Breast epithelium (tissue), 4 donors: Measurements from ENCODE around the gene ST14. TPM values are rescaled to one million over a fixed set of nuclear protein-coding genes. Genes with fewer than 3 reads are reported as not detected.
A peak's percentile ranks its signal among the peaks of the same experiment; 100 is the strongest.
"Not testable (repeated sequence)": the region's sequence is repeated elsewhere in the genome, so short reads cannot be mapped to it uniquely, and the experiment has no call there.

Experiments
- DNase-seq, 2 donors: peaks; one replicate each; pipeline ENCODE4 v3.0.0-alpha.2; 2019; ENCODE audit warnings: low spot score in 2 of 2
- H3K27ac ChIP-seq, 2 donors: fragments of 200-600 bp; sonication (generic) in 1 of 2; one replicate each; pipeline ENCODE4 v1.5.1; 2016 to 2019; ENCODE audit warnings: mild to moderate bottlenecking in 1 of 2
- H3K27me3 ChIP-seq, 2 donors: fragments of 200-600 bp; sonication (generic) in 1 of 2; one replicate each; pipeline versions ENCODE4 v1.5.1 to v1.6.0; 2017 to 2019; ENCODE audit warnings: control low read depth in 1 of 2, mild to moderate bottlenecking in 1 of 2
- H3K36me3 ChIP-seq: fragments of 200-600 bp; one replicate; pipeline ENCODE4 v1.5.1; 2019
- H3K4me1 ChIP-seq, 2 donors: fragments of 200-600 bp; sonication (generic); one replicate each; pipeline ENCODE4 v1.5.1; 2016 to 2019; ENCODE audit warnings: control low read depth in 1 of 2
- H3K4me3 ChIP-seq, 3 donors: fragments of 200-600 bp; sonication (generic); 1 replicate in 2 of 3; 2 replicates in 1 of 3; pipeline ENCODE4 v1.5.1; 2016 to 2019; ENCODE audit warnings: mild to moderate bottlenecking in 3 of 3, moderate library complexity in 2 of 3
- H3K9me3 ChIP-seq, 2 donors: fragments of 200-600 bp; sonication (generic) in 1 of 2; one replicate each; pipeline ENCODE4 v1.5.1; 2016 to 2019; ENCODE audit warnings: control low read depth in 1 of 2
- POLR2A ChIP-seq: fragments of 450-650 bp; IDR thresholded peaks from one replicate; pipeline ENCODE4 v1.6.1; 2016; ENCODE audit warnings: antibody characterized with exemption, mild to moderate bottlenecking, moderate library complexity
- POLR2AphosphoS5 ChIP-seq, 3 donors: sonication (generic); formaldehyde crosslinking; IDR thresholded peaks; one replicate each; pipeline ENCODE4 v1.6.1; 2017; ENCODE audit warnings: antibody characterized with exemption in 3 of 3
- intact Hi-C: fragments of 100-400 bp; cut with DNase I; formaldehyde crosslinking; loops from one replicate; pipeline ENCODE4 v1.15.1; 2023; ENCODE audit warnings: low total_unique reads
- total RNA-seq, 3 donors: library from RNA; depleted of rRNA; stranded (reverse); fragments of >200 nt; gene quantifications; one replicate each; pipeline ENCODE4 v1.1.0, GENCODE V29; 2016
- TF ChIP-seq, protein P1 (sequence below), 3 donors: fragments of 450-650 bp; IDR thresholded peaks; one replicate each; pipeline ENCODE4 v1.5.1; 2016 to 2017; ENCODE audit warnings: antibody characterized with exemption in 3 of 3, mild to moderate bottlenecking in 3 of 3, moderate library complexity in 3 of 3

Gene ST14
- total RNA-seq, 3 donors from 2014 or later, result 9.9 to 89.0 (median 48.5) TPM

DNA sequence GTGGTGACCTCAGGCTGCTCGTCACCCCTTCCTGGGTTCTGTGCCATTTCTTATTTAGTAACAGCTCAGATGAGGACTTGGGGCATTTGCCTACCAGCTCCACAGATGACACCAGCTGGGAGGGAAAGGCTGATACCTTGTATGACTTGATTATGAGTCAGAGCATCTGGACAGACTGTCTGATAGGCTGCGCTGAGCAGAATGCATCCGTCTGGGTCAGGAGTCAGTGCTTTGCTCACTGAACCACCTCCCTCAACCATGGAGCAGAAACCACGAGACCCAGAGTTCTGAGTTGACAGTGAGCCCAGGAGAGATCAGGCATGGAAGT, 6.8 kb downstream of the ST14 start:
- Histone ChIP-seq H3K9me3 (no peaks in the 10 kb centered on the region), H3K36me3 (no peaks in the 10 kb centered on the region), H3K4me3 (no peak overlapping the region), H3K4me1 (no peaks in the 10 kb centered on the region), H3K27ac (peak overlapping the region in 1 of 2 donors; percentile 50), H3K27me3 (no peaks in the 10 kb centered on the region)
- no peak for TF ChIP-seq POLR2A
- TF ChIP-seq, protein P1, sequence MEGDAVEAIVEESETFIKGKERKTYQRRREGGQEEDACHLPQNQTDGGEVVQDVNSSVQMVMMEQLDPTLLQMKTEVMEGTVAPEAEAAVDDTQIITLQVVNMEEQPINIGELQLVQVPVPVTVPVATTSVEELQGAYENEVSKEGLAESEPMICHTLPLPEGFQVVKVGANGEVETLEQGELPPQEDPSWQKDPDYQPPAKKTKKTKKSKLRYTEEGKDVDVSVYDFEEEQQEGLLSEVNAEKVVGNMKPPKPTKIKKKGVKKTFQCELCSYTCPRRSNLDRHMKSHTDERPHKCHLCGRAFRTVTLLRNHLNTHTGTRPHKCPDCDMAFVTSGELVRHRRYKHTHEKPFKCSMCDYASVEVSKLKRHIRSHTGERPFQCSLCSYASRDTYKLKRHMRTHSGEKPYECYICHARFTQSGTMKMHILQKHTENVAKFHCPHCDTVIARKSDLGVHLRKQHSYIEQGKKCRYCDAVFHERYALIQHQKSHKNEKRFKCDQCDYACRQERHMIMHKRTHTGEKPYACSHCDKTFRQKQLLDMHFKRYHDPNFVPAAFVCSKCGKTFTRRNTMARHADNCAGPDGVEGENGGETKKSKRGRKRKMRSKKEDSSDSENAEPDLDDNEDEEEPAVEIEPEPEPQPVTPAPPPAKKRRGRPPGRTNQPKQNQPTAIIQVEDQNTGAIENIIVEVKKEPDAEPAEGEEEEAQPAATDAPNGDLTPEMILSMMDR (IDR thresholded peaks at IDR 0.05), result no peak
- no peak for TF ChIP-seq POLR2AphosphoS5 (IDR thresholded peaks at IDR 0.05)
- intact Hi-C loops, result no loop called here
- DNase-seq, result no peak

DNA sequence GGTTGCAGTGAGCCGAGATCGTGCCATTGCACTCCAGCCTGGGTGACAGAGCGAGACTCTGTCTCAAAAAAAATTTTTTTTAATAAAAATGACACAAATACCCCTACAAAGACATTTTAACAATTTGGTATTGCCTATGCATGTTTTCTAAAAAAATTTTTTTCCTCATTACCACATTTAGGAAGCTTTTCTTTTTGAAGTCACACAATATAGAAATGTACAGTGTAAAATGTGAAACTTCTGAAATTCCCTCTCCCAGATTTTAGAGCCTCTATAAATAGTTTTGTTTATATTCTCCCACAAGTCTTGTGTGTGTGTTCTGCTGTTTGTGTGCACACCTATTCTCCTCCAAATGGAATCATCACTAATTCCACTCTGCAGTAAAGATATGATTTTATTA, 7.6 kb downstream of the ST14 start:
- H3K9me3 ChIP-seq, result no peaks in the 10 kb centered on the region
- H3K4me1 ChIP-seq, result no peaks in the 10 kb centered on the region
- H3K36me3 ChIP-seq, result no peaks in the 10 kb centered on the region
- DNase-seq, result no peak
- no peak overlapping the region for H3K27ac ChIP-seq
- H3K4me3 ChIP-seq, result no peak overlapping the region
- H3K27me3 ChIP-seq, result no peaks in the 10 kb centered on the region
- TF ChIP-seq POLR2A (no peak), POLR2AphosphoS5 (IDR thresholded peaks at IDR 0.05) (no peak)
- TF ChIP-seq, protein P1 (IDR thresholded peaks at IDR 0.05), result no peak
- intact Hi-C loops, result no loop called here

DNA sequence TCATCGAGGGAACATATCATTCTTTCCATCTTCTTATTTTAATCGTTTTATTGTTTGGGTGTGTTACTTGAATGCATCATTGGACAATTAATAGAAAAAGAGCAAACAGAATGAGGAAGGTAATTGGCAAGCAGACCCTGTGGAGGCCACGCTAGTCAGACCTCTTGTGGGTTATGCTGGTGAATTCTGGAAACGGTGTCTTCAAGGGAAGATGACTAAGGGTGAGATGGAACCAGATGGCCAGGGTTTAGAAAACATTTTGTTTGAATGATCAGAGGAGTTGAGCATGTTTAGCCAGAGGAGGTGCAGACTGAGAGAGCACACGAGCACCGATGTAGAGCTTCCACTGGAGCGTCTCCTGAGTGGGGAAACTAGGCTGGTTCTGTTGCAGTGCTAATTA, 8.5 kb downstream of the ST14 start:
- Histone ChIP-seq H3K27me3 (no peaks in the 10 kb centered on the region), H3K27ac (no peak overlapping the region), H3K4me3 (no peak overlapping the region), H3K9me3 (no peaks in the 10 kb centered on the region), H3K4me1 (no peaks in the 10 kb centered on the region), H3K36me3 (no peaks in the 10 kb centered on the region)
- no peak for DNase-seq
- TF ChIP-seq, protein P1 (IDR thresholded peaks at IDR 0.05), result no peak
- TF ChIP-seq POLR2A, result no peak
- no peak for TF ChIP-seq POLR2AphosphoS5 (IDR thresholded peaks at IDR 0.05)
- intact Hi-C loops, result no loop called here

DNA sequence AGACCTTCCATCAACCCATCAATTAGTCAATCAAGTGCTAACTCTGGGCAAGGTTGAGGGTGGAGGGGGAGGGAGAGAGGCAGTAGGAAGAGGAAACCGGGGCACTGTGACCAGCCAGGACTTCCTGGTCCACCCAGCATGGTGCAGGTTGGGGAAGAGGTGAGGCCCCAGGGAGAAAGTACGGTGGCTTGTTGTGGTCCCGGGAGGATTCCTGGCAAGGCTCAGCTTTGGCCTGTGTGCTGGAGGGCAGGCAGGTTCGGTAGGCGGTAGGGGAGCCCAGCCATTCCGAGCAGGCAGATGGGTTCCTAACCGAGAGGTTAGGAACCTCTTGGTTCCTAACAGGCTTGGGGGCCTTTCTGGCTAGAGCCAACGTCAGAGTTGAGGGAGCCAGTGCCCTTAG, 10.8 kb downstream of the ST14 start:
- Histone ChIP-seq H3K27me3 (no peaks in the 10 kb centered on the region), H3K36me3 (no peaks in the 10 kb centered on the region), H3K27ac (peak overlapping the region; percentile 1 to 40), H3K9me3 (peaks cover 0 to 9% of the 10 kb centered on the region in 2 donors), H3K4me3 (no peak overlapping the region), H3K4me1 (no peaks in the 10 kb centered on the region)
- no peak for TF ChIP-seq POLR2A
- no peak for TF ChIP-seq POLR2AphosphoS5 (IDR thresholded peaks at IDR 0.05)
- TF ChIP-seq, protein P1 (IDR thresholded peaks at IDR 0.05), result no peak
- DNase-seq, result no peak
- intact Hi-C loops, result no loop called here

DNA sequence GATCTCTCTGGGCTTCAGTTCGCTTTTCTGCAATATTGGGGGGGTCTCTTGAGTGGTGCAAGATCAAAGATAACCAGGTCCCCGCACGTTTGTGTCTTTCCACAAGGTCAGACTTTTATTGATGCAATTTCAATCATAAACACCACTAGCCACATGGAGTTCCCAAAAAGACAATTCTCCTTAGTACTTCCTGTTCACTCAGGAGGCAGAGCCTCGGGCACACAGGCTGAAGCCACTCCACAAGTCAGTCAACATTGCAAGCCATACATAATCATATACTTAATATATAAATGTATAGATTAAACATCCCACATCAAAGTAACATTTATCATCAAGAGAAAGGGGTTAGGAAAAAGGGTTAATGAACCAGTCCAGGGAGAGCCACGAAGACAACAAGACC, 12.0 kb downstream of the ST14 start:
- TF ChIP-seq, protein P1 (IDR thresholded peaks at IDR 0.05), result no peak
- no peak for TF ChIP-seq POLR2A
- no peak for TF ChIP-seq POLR2AphosphoS5 (IDR thresholded peaks at IDR 0.05)
- no peak for DNase-seq
- Histone ChIP-seq H3K4me3 (no peak overlapping the region), H3K9me3 (peaks cover 0 to 9% of the 10 kb centered on the region in 2 donors), H3K36me3 (no peaks in the 10 kb centered on the region), H3K27ac (no peak overlapping the region), H3K27me3 (no peaks in the 10 kb centered on the region), H3K4me1 (no peaks in the 10 kb centered on the region)
- intact Hi-C loops, result no loop called here

DNA sequence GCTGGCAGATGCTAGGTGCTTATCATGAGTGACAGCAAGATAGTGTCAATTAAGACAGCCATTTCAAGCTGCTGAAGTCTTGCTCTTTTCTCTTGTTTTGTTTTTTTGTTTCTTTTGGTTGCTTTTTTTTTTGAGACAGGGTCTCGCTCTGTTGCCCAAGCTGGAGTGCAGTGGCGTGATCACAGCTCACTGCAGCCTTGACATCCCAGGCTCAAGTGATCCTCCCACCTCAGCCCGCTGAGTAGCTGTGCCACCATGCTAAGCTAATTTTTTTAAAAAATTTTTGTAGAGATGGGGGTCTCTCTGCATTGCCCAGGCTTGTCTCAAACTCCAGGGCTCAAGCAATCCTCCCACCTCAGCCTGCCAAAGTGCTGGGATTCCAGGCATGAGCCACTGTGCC, 12.4 kb downstream of the ST14 start:
- H3K27me3 ChIP-seq, H3K36me3 ChIP-seq, H3K9me3 ChIP-seq, DNase-seq, intact Hi-C loops, H3K4me3 ChIP-seq, H3K27ac ChIP-seq, H3K4me1 ChIP-seq: not testable (repeated sequence)
